ENCODE results near the gene HIF3A. TPM values are rescaled to one million over a fixed set of nuclear protein-coding genes. Genes with fewer than 3 reads are reported as not detected.
"Not testable (repeated sequence)": the region's sequence is repeated elsewhere in the genome, so short reads cannot be mapped to it uniquely, and the experiment has no call there.

HIF3A gene
- total and polyA plus RNA-seq, 2 donors, result 0.66 to 13.1 TPM

- Histone ChIP-seq H3K4me1 (ENCODE audit: control insufficient read depth in 2 of 2, insufficient read depth in 2 of 2, low read length in 2 of 2) (no peaks in the 10 kb centered on the region), H3K36me3 (ENCODE audit: control insufficient read depth in 2 of 2, insufficient read depth in 2 of 2, low read length in 1 of 2) (no peaks in the 10 kb centered on the region), H3K9me3 (ENCODE audit: control insufficient read depth in 2 of 2, insufficient read depth in 1 of 2, low read length in 1 of 2) (no peaks in the 10 kb centered on the region), H3K4me3 (ENCODE audit: low read length in 2 of 2) (no peak overlapping the region), H3K27ac (ENCODE audit: low read depth in 1 of 2, low read length in 1 of 2) (no peak overlapping the region), H3K27me3 (ENCODE audit: control insufficient read depth in 2 of 2, insufficient read depth in 1 of 2, low read length in 1 of 2) (no peaks in the 10 kb centered on the region)
- WGBS, result 78% methylated on average over 2 of the region's 2 CpGs
- no peak for DNase-seq (ENCODE audit: low read depth in 6 of 9, low spot score in 9 of 9)
Measured at GRCh38 chr19:46317339-46317738, 20.5 kb downstream of the HIF3A start.

GRCh38 chr19:46319613-46320012 lies 22.8 kb downstream of the HIF3A start:
- H3K4me3 ChIP-seq (ENCODE audit: low read length in 2 of 2), result no peak overlapping the region
- H3K27me3 ChIP-seq (ENCODE audit: control insufficient read depth in 2 of 2, insufficient read depth in 1 of 2, low read length in 1 of 2), result no peaks in the 10 kb centered on the region
- H3K4me1 ChIP-seq (ENCODE audit: control insufficient read depth in 2 of 2, insufficient read depth in 2 of 2, low read length in 2 of 2), result no peaks in the 10 kb centered on the region
- H3K27ac ChIP-seq (ENCODE audit: low read depth in 1 of 2, low read length in 1 of 2), result no peak overlapping the region
- no peaks in the 10 kb centered on the region for H3K36me3 ChIP-seq (ENCODE audit: control insufficient read depth in 2 of 2, insufficient read depth in 2 of 2, low read length in 1 of 2)
- H3K9me3 ChIP-seq (ENCODE audit: control insufficient read depth in 2 of 2, insufficient read depth in 1 of 2, low read length in 1 of 2), result no peaks in the 10 kb centered on the region
- 98% methylated on average over 6 of the region's 6 CpGs for WGBS
- no peak for DNase-seq (ENCODE audit: low read depth in 6 of 9, low spot score in 9 of 9)

- 93% methylated on average over 5 of the region's 5 CpGs for WGBS
- Histone ChIP-seq H3K9me3 (ENCODE audit: control insufficient read depth in 2 of 2, insufficient read depth in 1 of 2, low read length in 1 of 2) (peaks cover 0 to 5% of the 10 kb centered on the region in 2 donors), H3K36me3 (ENCODE audit: control insufficient read depth in 2 of 2, insufficient read depth in 2 of 2, low read length in 1 of 2) (no peaks in the 10 kb centered on the region), H3K4me1 (ENCODE audit: control insufficient read depth in 2 of 2, insufficient read depth in 2 of 2, low read length in 2 of 2) (no peaks in the 10 kb centered on the region), H3K4me3 (ENCODE audit: low read length in 2 of 2) (no peak overlapping the region), H3K27ac (ENCODE audit: low read depth in 1 of 2, low read length in 1 of 2) (no peak overlapping the region), H3K27me3 (ENCODE audit: control insufficient read depth in 2 of 2, insufficient read depth in 1 of 2, low read length in 1 of 2) (no peaks in the 10 kb centered on the region)
- DNase-seq (ENCODE audit: low read depth in 6 of 9, low spot score in 9 of 9), result no peak
Measured at GRCh38 chr19:46320559-46320958, 23.7 kb downstream of the HIF3A start.

GRCh38 chr19:46321653-46322052 lies 24.8 kb downstream of the HIF3A start:
- Histone ChIP-seq H3K36me3 (ENCODE audit: control insufficient read depth in 2 of 2, insufficient read depth in 2 of 2, low read length in 1 of 2) (no peaks in the 10 kb centered on the region), H3K9me3 (ENCODE audit: control insufficient read depth in 2 of 2, insufficient read depth in 1 of 2, low read length in 1 of 2) (peaks cover 0 to 12% of the 10 kb centered on the region in 2 donors), H3K4me3 (ENCODE audit: low read length in 2 of 2) (no peak overlapping the region), H3K27ac (ENCODE audit: low read depth in 1 of 2, low read length in 1 of 2) (no peak overlapping the region), H3K4me1 (ENCODE audit: control insufficient read depth in 2 of 2, insufficient read depth in 2 of 2, low read length in 2 of 2) (no peaks in the 10 kb centered on the region), H3K27me3 (ENCODE audit: control insufficient read depth in 2 of 2, insufficient read depth in 1 of 2, low read length in 1 of 2) (no peaks in the 10 kb centered on the region)
- 96% methylated on average over 12 of the region's 12 CpGs for WGBS
- no peak for DNase-seq (ENCODE audit: low read depth in 6 of 9, low spot score in 9 of 9)

GRCh38 chr19:46323227-46323626 lies 26.4 kb downstream of the HIF3A start:
- not testable (repeated sequence) for H3K4me3 ChIP-seq (ENCODE audit: low read length in 2 of 2); DNase-seq (ENCODE audit: low read depth in 6 of 9, low spot score in 9 of 9); H3K27ac ChIP-seq (ENCODE audit: low read depth in 1 of 2, low read length in 1 of 2); H3K27me3 ChIP-seq (ENCODE audit: control insufficient read depth in 2 of 2, insufficient read depth in 1 of 2, low read length in 1 of 2); H3K4me1 ChIP-seq (ENCODE audit: control insufficient read depth in 2 of 2, insufficient read depth in 2 of 2, low read length in 2 of 2); H3K36me3 ChIP-seq (ENCODE audit: control insufficient read depth in 2 of 2, insufficient read depth in 2 of 2, low read length in 1 of 2)
- WGBS, result 94% methylated on average over 9 of the region's 9 CpGs
- peaks cover 0 to 24% of the 10 kb centered on the region in 2 donors for H3K9me3 ChIP-seq (ENCODE audit: control insufficient read depth in 2 of 2, insufficient read depth in 1 of 2, low read length in 1 of 2)

- Histone ChIP-seq H3K36me3 (ENCODE audit: control insufficient read depth in 2 of 2, insufficient read depth in 2 of 2, low read length in 1 of 2) (no peaks in the 10 kb centered on the region), H3K9me3 (ENCODE audit: control insufficient read depth in 2 of 2, insufficient read depth in 1 of 2, low read length in 1 of 2) (peaks cover 0 to 31% of the 10 kb centered on the region in 2 donors), H3K27ac (ENCODE audit: low read depth in 1 of 2, low read length in 1 of 2) (no peak overlapping the region), H3K4me3 (ENCODE audit: low read length in 2 of 2) (no peak overlapping the region), H3K27me3 (ENCODE audit: control insufficient read depth in 2 of 2, insufficient read depth in 1 of 2, low read length in 1 of 2) (no peaks in the 10 kb centered on the region), H3K4me1 (ENCODE audit: control insufficient read depth in 2 of 2, insufficient read depth in 2 of 2, low read length in 2 of 2) (no peaks in the 10 kb centered on the region)
- no peak for DNase-seq (ENCODE audit: low read depth in 6 of 9, low spot score in 9 of 9)
- 93% methylated on average over 3 of the region's 3 CpGs for WGBS
Measured at GRCh38 chr19:46324277-46324676, 27.4 kb downstream of the HIF3A start.

GRCh38 chr19:46326608-46327007 lies 29.8 kb downstream of the HIF3A start:
- Histone ChIP-seq H3K36me3 (ENCODE audit: control insufficient read depth in 2 of 2, insufficient read depth in 2 of 2, low read length in 1 of 2) (no peaks in the 10 kb centered on the region), H3K4me1 (ENCODE audit: control insufficient read depth in 2 of 2, insufficient read depth in 2 of 2, low read length in 2 of 2) (no peaks in the 10 kb centered on the region), H3K27ac (ENCODE audit: low read depth in 1 of 2, low read length in 1 of 2) (no peak overlapping the region), H3K9me3 (ENCODE audit: control insufficient read depth in 2 of 2, insufficient read depth in 1 of 2, low read length in 1 of 2) (peaks cover 0 to 35% of the 10 kb centered on the region in 2 donors), H3K27me3 (ENCODE audit: control insufficient read depth in 2 of 2, insufficient read depth in 1 of 2, low read length in 1 of 2) (no peaks in the 10 kb centered on the region), H3K4me3 (ENCODE audit: low read length in 2 of 2) (no peak overlapping the region)
- DNase-seq (ENCODE audit: low read depth in 6 of 9, low spot score in 9 of 9), result no peak
- 98% methylated on average over 4 of the region's 4 CpGs for WGBS

- 99% methylated on average over 2 of the region's 2 CpGs for whole genome bisulfite sequencing
- no peak overlapping the region for H3K27ac ChIP-seq (ENCODE audit: low read depth in 1 of 2, low read length in 1 of 2)
- H3K36me3 ChIP-seq (ENCODE audit: control insufficient read depth in 2 of 2, insufficient read depth in 2 of 2, low read length in 1 of 2), result no peaks in the 10 kb centered on the region
- no peaks in the 10 kb centered on the region for H3K4me1 ChIP-seq (ENCODE audit: control insufficient read depth in 2 of 2, insufficient read depth in 2 of 2, low read length in 2 of 2)
- peaks cover 0 to 35% of the 10 kb centered on the region in 2 donors for H3K9me3 ChIP-seq (ENCODE audit: control insufficient read depth in 2 of 2, insufficient read depth in 1 of 2, low read length in 1 of 2)
- no peak for DNase-seq (ENCODE audit: low read depth in 6 of 9, low spot score in 9 of 9)
- H3K4me3 ChIP-seq (ENCODE audit: low read length in 2 of 2), result no peak overlapping the region
- H3K27me3 ChIP-seq (ENCODE audit: control insufficient read depth in 2 of 2, insufficient read depth in 1 of 2, low read length in 1 of 2), result no peaks in the 10 kb centered on the region
Measured at GRCh38 chr19:46328079-46328478, 31.2 kb downstream of the HIF3A start.

- no peaks in the 10 kb centered on the region for H3K36me3 ChIP-seq (ENCODE audit: control insufficient read depth in 2 of 2, insufficient read depth in 2 of 2, low read length in 1 of 2)
- DNase-seq (ENCODE audit: low read depth in 6 of 9, low spot score in 9 of 9), result no peak
- H3K4me3 ChIP-seq (ENCODE audit: low read length in 2 of 2), result no peak overlapping the region
- WGBS, result 90% methylated on average over 2 of the region's 2 CpGs
- H3K27me3 ChIP-seq (ENCODE audit: control insufficient read depth in 2 of 2, insufficient read depth in 1 of 2, low read length in 1 of 2), result no peaks in the 10 kb centered on the region
- H3K4me1 ChIP-seq (ENCODE audit: control insufficient read depth in 2 of 2, insufficient read depth in 2 of 2, low read length in 2 of 2), result no peaks in the 10 kb centered on the region
- no peak overlapping the region for H3K27ac ChIP-seq (ENCODE audit: low read depth in 1 of 2, low read length in 1 of 2)
- H3K9me3 ChIP-seq (ENCODE audit: control insufficient read depth in 2 of 2, insufficient read depth in 1 of 2, low read length in 1 of 2), result peaks cover 0 to 31% of the 10 kb centered on the region in 2 donors
Measured at GRCh38 chr19:46330319-46330918, 33.6 kb downstream of the HIF3A start.
